GM19025 (cell line): ENCODE results near the gene FYCO1.
"Not testable (repeated sequence)": the region's sequence is repeated elsewhere in the genome, so short reads cannot be mapped to it uniquely, and the experiment has no call there.

Experiments used
- ATAC-seq: cut with Tn5 transposase; IDR thresholded peaks from one replicate; pipeline ENCODE4 v1.9.1; 2021; ENCODE audit warnings: mild to moderate bottlenecking, low read depth, moderate library complexity; ENCODE audit not compliant: unreplicated experiment

FYCO1 gene

GRCh38 chr3:45995236-45996192 is at the start of gene FYCO1:
Gene FYCO1, minus strand, starts transcription at chr3:45995824. Its CDS starts 10,914 bp downstream, at chr3:45984910.
- ATAC-seq = peak; percentile 96

GRCh38 chr3:46038916-46039315 is 43.3 kb upstream of the FYCO1 start:
- ATAC-seq = no peak

GRCh38 chr3:46038071-46038470 is 42.4 kb upstream of the FYCO1 start:
- ATAC-seq = not testable (repeated sequence)

GRCh38 chr3:46036191-46036590 is 40.6 kb upstream of the FYCO1 start:
- ATAC-seq = no peak

GRCh38 chr3:46031747-46032146 is 36.1 kb upstream of the FYCO1 start:
- no peak for ATAC-seq

- ATAC-seq = no peak
Observed at GRCh38 chr3:46031269-46031668, 35.6 kb upstream of the FYCO1 start.

- ATAC-seq = no peak
Observed at GRCh38 chr3:46030626-46031025, 35.0 kb upstream of the FYCO1 start.

- ATAC-seq = no peak
Observed at GRCh38 chr3:46029953-46030543, 34.4 kb upstream of the FYCO1 start.

GRCh38 chr3:46027736-46028397 is 32.2 kb upstream of the FYCO1 start:
- ATAC-seq = no peak

- ATAC-seq = no peak
Observed at GRCh38 chr3:46027021-46027705, 31.5 kb upstream of the FYCO1 start, which contains the start of gene XCR1. Gene XCR1, minus strand, starts transcription at chr3:46027483. Its CDS starts 5,536 bp downstream, at chr3:46021947.

GRCh38 chr3:46025139-46025538 is 29.5 kb upstream of the FYCO1 start:
- ATAC-seq = no peak

GRCh38 chr3:46024131-46024530 is 28.5 kb upstream of the FYCO1 start:
- no peak for ATAC-seq

GRCh38 chr3:46022909-46023785 is 27.5 kb upstream of the FYCO1 start:
- ATAC-seq = no peak

- no peak for ATAC-seq
Observed at GRCh38 chr3:46021516-46021915, 25.9 kb upstream of the FYCO1 start.

- ATAC-seq = no peak
Observed at GRCh38 chr3:46020766-46021510, 25.3 kb upstream of the FYCO1 start.

GRCh38 chr3:46019707-46020106 is 24.1 kb upstream of the FYCO1 start:
- no peak for ATAC-seq

GRCh38 chr3:46017720-46018119 is 22.1 kb upstream of the FYCO1 start:
- ATAC-seq = no peak

- ATAC-seq = no peak
Observed at GRCh38 chr3:46013316-46014094, 17.9 kb upstream of the FYCO1 start.
